AG20443 (cell line): Measurements from ENCODE around the gene TNNI3.
"Not testable (repeated sequence)": the region's sequence is repeated elsewhere in the genome, so short reads cannot be mapped to it uniquely, and the experiment has no call there.

ENCODE experiments used
- DNase-seq: peaks from one replicate; pipeline ENCODE4 v3.0.0; 2012; ENCODE audit warnings: low spot score, mixed read lengths

The TNNI3 gene

DNA sequence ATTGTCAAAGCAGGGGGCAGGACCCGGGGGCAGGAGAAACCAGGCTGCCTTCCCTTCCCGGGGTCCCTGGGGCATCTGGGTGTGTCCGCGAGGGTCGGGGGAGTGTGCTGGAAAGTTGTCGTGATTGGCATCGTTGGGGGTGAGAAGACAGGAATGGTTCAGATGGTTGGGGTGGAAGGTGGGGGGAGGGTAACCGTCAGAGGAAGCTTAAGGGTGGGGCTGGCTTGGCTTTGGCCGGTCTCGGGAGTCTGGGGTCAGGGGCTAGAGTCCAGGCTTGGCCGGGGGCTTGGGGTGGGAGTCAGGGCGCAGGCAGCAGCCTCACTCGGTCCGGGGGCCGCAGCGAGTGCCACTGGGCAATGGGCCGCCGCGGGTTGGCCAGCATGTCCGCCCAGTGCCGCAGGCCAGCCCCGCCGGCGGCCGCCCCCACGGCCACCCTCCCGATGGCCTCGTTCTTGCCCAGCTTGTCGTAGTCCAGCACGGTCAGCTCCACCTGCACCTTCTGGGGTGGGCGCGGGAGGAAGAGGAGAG, 15.7 kb upstream of the TNNI3 start:
- no peak for DNase-seq

DNA sequence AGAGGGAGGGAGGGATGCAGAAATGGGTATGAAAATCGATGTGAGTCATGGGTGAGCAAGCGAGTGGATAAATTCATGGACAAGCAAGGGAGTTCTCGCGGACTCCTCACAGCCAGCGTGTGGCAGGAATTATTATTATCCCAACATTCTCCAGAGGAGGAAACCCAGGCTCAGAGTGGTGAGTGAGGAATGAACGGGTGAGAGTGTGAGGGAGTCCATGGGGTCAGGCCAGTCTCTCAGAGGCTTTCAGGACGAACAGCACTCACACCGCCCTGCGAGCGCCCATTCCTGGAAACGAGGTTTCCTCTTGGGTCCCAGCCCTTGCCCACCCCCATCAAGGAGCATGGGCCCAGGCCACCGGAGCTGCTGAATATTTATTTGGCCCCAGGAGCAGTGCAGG, 15.2 kb upstream of the TNNI3 start:
- peak; percentile 75 for DNase-seq

DNA sequence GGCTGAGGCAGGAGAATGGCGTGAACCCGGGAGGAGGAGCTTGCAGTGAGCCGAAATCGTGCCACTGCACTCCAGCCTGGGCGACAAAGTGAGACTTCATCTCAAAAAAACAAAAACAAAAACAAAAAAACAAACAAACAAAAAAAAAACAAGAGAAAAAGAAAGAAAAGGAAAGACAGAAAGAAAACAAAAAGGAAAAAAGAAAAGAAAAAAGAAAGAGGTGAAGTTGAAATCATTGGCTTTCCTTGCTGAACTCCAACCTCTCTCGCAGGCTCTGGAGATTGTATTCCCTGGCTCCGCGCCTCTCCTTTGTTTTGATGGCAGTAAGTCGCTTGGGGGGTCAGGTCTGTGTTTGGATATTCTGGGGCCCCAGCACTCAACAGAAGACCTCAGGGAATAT, 14.8 kb upstream of the TNNI3 start:
- not testable (repeated sequence) for DNase-seq

DNA sequence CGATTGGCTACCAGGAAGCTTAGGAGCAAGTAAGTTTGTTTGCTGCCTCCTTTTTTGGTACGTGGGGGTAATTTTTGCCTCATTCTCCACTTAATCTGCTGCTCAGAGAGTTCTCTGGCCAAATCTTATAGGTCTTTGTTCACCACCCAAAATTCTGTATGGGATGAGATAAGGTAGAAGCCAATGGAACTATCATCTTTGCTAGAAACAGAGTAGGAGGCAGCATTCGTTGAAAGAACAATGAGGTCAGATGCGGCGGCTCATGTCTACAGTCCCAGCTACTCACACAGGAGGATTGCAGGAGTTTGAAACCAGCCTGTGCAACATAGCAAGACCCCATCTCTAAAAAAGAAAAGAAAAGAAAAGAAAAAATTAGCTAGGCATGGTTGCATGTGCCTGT, 13.9 kb upstream of the TNNI3 start:
- DNase-seq = no peak

DNA sequence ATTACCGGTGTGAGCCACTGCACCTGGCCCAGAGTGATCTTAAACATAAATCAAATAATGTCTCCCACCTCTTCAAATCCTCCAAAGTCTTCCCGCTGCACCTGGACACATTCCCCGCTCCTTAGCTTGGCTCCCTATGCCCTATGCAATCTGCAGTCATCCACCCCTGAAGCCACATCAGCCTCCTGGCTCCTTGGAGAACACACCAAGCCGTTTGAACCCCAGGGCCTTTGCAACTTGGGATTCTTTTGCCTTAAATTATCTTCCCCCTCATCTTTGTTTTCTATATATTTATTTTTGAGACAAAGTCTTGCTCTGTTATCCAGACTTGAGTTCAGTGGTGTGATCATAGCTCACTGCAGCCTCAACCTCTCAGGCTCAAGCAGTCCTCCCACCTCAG, 11.6 kb upstream of the TNNI3 start:
- DNase-seq = no peak

DNA sequence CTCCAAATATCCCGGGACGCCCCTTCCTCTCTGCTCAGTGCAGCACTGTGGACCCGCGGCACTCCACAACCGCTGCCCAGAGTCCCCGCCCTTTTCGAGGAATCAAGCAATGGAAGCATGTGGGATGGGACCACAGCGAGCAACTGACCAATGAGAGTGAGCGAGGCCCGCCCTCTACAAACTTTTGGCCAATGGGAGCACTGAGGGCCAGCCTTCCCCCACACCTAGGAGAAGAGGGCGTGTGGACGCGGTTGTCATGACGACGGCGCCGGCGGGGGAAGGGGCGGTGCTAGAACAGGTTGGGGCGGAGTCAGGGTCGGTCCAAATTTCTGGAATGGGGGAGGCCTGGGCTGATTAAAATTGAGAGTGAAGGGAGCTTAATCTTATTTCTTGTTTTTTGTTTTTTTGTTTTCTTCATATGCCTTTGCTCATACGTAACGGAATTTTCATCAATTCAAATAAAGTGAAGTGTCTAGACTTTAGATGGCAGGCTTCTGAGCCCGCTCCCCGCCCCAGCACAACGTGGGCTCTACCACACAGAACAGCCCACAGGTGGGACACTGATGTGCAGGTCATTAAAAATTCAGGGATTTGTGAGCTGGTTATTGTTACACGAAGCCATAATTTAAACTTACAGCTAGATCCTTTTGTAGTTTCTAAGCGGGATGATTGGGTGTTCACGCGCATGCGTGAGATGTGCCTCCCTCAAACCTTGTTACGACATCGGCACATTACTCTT, 9.2 kb upstream of the TNNI3 start, which contains the start of gene DNAAF3:
Gene DNAAF3, minus strand, starts transcription at position 84 of the 739 bp plus-strand sequence. CDS start 200 bp downstream, outside the sequence.
- peak; percentile 100 for DNase-seq

DNA sequence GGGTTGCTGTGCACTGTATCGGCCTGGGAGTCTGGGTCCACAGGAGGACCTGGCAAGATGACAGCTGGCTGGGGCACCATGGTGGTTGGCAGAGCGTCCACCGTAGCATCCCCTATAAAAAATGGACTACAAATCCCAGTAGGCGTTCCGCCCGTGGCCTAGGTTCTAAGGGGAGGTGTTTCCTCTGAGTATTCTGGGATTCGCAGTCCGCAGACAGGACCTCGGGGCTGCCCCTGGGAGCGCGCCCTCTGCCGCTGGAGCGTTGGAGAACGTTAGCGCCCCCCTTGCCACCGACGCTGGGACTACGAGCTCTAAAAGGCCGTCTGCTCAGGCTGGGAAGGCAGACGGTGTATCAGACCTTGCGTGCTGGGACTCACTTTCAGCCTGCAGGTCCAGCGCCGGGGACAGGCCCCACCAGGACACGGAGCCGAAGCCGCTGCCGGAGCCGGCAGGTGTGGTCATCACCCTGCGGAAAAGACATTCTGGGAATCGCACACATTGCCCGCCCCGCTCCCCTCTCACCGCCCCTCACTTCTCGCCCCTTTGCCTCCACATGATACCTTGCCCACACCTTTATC, 8.5 kb upstream of the TNNI3 start:
- peak; percentile 67 for DNase-seq

DNA sequence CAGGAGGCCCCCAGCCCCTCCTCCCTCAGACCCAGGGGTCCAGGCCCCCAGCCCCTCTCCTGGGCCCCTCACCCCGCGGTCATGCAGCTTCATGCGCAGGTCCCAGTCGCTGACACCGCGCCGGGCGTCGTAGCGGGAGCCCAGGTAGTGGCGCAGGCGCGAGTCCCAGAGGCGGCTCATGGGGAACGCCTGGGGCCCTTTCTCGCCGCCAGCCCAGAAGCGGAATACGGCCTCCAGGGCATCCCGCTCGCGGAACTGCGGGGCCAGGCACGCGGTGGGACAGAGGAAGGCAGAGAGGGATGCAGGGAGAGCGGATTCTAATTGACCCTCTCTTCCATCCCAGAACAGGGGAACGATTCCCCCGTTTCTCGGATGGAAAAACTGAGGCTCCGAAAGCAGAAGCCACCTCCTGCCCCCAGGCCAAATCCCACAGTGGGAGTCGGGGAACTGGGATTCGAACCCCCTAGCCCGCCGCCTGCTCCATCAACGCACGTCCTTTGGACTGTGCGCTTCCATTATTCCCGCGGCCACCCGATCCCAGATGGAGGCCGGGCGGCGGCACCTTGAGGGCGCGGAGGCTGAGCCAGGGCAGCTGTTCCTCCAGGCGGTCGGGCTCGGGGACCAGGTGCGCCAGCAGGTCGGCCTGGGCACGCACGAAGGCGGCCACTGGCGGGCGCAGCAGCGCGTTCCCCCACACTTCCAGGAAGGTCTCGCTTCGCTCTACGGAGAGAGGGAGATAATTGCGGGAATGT, 4.2 kb upstream of the TNNI3 start:
- DNase-seq = no peak

DNA sequence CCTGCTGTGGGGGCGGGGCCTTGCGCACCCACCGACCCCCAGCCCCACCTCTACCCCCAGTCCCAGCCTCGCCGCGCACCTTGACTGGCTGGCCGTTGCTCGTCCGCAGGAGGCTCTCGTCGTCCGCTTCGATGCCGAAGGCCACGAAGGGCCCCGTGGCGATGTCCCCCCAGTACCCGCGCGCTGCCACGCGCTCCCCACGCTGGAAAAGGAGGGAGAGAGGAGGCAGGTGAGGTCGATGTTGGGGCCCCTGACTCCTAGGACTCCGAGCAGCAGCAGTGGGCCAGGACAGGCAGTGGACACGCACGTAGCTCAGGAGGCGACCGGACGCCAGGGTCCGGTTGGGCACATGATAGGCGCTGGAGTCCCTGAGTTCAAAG, 3.4 kb upstream of the TNNI3 start:
- DNase-seq = no peak

DNA sequence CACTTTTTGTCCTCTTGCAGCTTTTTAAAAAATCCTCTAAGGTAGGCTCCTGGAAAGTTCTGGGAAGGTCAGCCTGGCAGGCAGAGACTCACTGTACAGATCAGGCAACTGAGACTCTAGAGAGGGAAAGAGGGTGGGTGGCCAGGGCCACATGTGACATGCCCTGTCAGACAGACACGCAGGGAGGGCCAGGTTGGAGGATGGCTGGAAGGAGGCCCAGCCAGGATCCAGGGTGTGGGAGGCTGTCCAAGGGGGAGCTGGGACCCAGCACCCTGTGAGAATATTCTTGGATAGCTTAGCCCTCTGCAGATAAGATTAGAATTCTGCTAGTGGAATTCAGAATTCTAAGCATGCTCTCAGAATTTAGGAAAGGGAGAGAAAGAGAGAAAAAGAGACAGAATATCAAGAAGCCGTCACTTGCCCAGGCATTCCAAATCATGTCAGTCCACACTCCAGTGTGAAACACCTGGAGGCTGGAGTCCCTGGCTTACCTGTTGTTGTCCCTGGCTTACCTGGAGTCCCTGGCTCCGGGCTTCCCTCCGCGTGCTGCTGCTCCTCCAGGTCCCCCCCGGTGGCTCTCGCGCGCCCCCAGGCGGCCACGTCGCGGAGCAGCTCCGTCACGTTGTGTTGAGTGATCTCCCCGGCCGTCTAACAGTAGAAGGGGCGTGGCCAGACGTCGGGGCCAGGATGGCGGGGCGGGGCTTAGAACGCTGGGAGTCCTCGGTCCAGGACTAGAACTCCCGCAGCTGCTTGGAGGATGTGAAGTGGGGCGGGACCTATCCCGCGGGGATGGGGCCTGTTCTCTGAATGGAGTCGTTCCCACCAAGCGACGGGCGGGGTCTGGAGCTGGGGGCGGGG, 2.8 kb upstream of the TNNI3 start:
- peak; percentile 96 for DNase-seq

DNA sequence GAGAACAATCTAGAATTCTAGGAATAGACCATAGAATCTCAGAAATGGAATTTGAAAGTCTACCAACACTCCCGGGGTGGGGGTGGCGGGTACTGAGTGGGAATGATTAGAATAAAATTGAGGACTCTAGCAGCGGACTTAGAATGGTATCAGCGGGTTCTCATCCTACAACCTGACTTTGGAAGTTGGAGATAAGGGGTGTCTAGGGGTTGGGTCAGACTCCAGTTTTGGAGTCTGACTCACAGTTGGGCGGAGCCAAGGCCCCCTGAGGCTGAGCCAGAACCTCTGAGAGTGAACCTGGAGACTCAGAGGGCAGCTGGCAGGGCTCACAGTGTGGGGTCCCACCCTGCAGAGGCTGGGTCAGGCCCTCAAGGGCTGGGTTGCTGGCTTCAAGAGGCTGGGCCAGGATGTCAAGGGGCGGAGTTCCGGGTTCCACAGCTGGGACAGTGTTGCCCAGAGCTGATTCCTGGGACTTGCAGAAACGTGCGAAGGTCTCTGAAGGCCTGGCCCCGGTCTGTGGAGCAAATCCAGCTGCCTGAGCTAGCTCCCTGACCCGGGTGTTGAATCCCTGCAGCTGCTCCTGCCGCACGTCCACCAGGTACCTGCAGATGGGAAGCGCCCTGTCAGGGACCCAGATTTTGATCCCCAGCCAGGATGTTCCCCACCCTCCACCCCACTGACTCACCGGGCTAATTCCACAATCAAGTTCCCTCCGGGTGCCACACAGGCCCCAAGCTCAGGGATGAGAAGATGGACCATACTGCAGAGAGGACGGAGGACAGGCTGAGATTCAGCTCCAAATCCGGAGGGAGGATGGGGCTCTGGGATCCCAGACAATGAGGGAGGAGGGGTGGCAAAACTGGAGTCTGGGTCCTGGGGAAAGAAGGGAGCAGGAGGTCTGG, 1.6 kb upstream of the TNNI3 start:
- DNase-seq = peak; percentile 64

DNA sequence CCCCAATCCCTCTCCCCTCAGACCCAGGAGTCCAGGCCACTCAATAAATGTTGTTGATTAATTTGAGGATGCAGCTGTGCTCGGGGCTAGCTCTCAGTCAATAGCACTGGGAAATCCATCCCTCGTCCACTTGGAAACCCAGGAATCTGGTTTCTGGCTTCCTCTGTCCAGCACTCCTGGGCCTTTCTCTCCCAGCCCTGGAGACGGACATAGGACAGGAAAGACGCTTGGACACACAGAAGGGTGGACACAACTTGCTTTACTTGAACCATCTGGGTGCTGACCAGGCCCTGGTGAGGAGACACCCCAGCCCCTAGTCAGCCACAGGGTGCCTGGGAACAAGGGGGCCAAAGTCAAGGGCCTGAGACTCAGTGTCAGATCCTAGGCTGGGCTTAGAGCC, 891 bp upstream of the TNNI3 start:
- no peak for DNase-seq

DNA sequence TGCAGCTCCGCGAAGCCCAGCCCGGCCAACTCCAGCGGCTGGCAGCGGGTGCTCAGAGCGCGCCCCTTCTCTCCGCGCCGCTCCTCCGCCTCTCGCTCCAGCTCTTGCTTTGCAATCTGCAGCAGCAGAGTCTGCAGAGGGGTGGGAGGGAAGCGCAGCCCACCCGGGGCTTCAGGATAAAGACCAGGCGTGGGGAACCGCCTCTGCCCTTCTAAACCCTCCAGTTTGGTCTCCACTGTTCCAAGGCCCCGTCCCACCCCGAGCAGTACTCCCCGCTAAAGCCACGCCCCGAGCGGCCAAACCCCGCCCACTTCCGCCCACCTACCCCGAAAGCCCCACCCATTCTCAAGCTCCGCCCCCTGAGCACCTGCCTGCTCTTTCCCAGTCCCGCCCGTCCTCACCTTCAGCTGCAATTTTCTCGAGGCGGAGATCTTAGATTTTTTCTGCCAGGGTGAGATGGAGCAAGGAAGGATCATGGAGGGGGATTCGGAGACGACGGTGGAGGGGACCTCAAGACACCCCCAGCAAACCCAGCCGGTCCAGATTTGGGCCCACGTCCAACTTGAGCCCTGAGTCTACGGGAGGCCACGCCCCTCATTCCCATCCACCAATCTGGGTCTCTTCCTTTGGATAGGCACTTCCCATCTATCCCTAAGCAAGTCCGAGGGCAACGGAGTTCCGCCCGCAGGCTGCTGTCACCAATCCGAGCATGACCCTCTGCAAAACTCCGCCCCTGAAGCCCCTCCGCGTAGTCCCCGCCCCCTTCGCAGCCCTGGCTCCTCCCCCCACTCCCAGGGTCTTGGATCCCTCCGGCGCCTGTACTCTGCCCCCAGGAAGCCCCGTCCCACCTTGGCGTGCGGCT, 1.1 kb downstream of the TNNI3 start:
- DNase-seq = no peak

DNA sequence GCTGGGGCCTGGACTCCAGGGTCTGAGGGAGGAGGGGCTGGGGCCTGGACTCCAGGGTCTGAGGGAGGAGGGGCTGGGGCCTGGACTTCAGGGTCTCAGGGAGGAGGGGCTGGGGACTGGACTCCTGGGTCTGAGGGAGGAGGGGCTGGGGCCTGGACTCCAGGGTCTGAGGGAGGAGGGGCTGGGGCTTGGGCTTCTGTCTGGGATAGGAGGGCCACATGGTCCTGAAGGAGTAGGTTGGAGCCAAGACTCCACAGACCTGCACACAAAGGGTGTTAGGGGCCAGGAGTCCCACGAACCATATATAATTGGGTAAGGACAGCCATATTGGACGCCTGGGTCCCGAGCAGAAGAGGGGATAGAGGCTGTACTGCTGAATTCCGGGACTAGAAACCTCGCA, 1.7 kb downstream of the TNNI3 start:
- DNase-seq = not testable (repeated sequence)

DNA sequence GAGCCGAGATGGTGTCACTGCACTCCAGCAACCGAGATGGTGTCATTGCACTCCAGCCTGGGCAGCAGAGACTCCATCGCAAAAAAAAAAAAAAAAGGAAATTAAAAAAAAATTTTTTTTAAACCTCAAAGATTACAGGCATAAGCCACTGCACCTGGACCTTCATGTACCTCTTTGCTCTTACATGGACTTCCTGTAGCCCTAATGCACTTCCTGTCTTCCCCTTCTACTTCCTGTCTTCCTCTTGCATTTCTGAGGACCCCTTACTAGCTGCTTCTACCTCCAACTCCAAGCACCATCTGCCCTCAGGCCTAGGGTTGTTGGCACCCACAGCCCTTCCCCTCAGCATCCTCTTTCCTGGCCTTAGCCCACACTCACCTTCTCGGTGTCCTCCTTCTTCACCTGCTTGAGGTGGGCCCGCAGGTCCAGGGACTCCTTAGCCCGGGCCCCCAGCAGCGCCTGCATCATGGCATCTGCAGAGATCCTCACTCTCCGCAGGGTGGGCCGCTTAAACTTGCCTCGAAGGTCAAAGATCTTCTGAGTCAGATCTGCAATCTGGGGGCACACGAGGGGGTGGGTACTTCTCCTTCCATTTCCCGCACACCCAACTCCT, 3.8 kb downstream of the TNNI3 start:
- no peak for DNase-seq

DNA sequence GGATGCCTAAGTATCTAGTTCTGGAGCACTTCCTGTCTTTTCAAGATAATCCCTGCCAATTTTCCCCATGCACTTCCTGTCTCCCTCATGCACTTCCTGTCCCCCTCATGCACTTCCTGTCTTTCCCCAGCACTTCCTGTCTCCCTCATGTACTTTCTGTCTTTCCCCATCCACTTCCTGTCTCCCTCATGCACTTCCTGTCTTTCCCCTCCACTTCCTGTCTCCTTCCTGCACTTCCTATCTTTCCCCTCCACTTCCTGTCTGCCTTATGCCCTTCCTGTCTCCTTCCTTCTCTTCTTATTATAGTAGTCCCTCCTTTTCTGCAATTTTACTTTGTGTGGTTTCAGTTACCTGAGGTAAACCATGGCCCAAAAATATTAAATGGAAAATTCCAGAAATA, 5.5 kb downstream of the TNNI3 start:
- no peak for DNase-seq

DNA sequence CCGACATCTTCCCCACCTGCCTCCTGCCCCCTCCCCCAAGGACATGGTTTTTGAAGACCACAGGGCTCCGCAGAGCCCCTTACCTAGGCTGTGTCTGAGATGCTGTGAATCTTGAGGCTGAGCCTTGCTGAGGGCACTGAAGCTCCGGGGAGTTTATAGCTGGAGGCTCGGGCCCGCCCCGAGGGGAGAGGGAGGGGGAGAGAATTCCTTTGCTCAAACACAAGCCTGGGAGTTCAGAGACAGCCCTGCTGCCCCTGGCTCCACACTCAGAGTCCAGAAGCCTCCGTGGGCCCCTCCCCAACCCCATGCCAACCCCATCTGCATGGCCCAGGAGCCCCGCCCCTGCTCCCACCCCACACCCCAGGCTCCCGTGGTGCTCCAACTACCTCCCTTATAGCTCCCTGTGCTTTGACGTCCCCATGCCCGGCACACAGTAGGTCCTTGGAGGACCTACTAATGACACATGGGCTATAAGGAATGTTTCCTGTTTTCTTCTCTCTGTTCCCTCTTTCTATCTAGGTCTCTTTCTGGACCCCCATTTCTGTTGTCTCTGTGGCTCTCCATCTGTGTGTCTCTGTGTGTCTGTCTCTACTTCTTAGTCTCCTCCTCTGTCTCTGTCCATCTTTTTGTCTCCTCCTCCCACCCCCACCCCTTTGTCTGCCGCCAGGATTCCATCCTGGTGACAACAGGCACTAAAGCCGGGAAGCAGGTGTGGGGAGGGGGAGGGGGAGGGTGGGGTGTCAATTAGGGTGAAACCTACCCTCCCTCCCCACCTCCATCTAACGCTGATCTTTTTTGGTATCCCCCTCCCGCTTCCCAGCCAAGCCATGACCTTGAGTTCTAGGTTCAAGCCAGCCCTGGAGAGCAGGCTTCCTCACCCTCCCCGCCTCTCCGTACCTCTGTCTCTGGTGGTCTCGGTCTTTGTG, 8.2 kb downstream of the TNNI3 start, which contains the start of gene TNNT1:
Gene TNNT1, minus strand, starts transcription at position 129 of the 926 bp plus-strand sequence. CDS start 2,049 bp downstream, outside the sequence.
- no peak for DNase-seq

DNA sequence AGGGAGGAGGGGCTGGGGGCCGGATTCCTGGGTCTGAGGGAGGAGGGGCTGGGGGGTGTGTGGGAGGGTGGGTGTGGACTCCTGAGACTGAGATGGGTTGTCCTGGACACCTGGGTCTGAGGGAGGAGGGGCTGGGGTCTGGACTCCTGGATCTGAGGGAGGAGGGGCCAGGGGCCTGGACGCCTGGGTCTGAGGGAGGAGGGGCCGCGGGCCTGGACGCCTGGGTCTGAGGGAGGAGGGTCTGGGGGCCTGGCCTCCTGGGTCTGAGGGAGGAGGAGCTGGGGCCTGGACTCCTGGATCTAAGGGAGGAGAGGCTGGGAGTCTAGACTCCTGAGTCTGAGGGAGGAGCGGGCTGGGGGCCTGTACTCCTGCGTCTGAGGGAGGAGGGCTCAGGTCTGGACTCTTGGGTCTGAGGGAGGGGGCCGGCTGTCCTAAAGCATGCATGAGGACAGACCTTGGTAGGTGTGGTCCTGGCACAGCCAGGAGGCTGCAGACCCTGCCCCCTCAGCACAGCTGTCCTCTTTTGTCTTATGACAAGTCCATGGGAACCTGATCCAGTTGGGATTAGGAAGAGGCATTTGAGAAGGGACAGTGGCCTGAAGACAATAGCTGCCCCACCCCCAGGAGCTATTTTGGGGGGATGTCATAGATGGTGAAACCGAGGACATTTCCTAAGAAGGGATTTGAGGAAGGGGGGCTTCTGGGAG, 9.8 kb downstream of the TNNI3 start:
- DNase-seq = no peak
